HUES6 (cell line): Measurements from ENCODE around the gene MED13L.

ENCODE experiments used
- H3K27ac ChIP-seq: 2 replicates; pipeline ENCODE4 v1.7.0; 2013; ENCODE audit warnings: low read depth, mild to moderate bottlenecking, low read length, inconsistent platforms
- H3K27me3 ChIP-seq: 2 replicates; pipeline ENCODE4 v1.6.1; 2013; ENCODE audit warnings: low read length; ENCODE audit not compliant: control insufficient read depth, insufficient read depth
- H3K36me3 ChIP-seq: 2 replicates; pipeline ENCODE4 v1.6.1; 2013; ENCODE audit warnings: low read length; ENCODE audit not compliant: control insufficient read depth, insufficient read depth
- H3K4me1 ChIP-seq: 2 replicates; pipeline ENCODE4 v1.6.1; 2013; ENCODE audit warnings: low read length; ENCODE audit not compliant: control insufficient read depth, insufficient read depth
- H3K4me3 ChIP-seq: 2 replicates; pipeline ENCODE4 v1.5.1; 2013; ENCODE audit warnings: low read depth, low read length
- H3K9ac ChIP-seq: one replicate; pipeline ENCODE4 v1.6.1; 2013; ENCODE audit warnings: mild to moderate bottlenecking, low read length
- H3K9me3 ChIP-seq: 2 replicates; pipeline ENCODE4 v1.6.1; 2013; ENCODE audit warnings: low read depth, low read length; ENCODE audit not compliant: control insufficient read depth, insufficient read depth

The MED13L gene

GRCh38 chr12:116128779-116129178, 148.7 kb downstream of the MED13L start:
- H3K27me3 ChIP-seq, result no peaks in the 10 kb centered on the region
- H3K4me1 ChIP-seq, result peaks cover 59% of the 10 kb centered on the region
- no peaks in the 10 kb centered on the region for H3K36me3 ChIP-seq
- H3K27ac ChIP-seq, result no peak overlapping the region
- no peak overlapping the region for H3K9ac ChIP-seq
- H3K9me3 ChIP-seq, result no peaks in the 10 kb centered on the region
- H3K4me3 ChIP-seq, result no peak overlapping the region

GRCh38 chr12:116127859-116128258, 149.6 kb downstream of the MED13L start:
- no peaks in the 10 kb centered on the region for H3K36me3 ChIP-seq
- H3K9ac ChIP-seq, result no peak overlapping the region
- H3K4me1 ChIP-seq, result peaks cover 59% of the 10 kb centered on the region
- no peak overlapping the region for H3K4me3 ChIP-seq
- no peak overlapping the region for H3K27ac ChIP-seq
- no peaks in the 10 kb centered on the region for H3K9me3 ChIP-seq
- H3K27me3 ChIP-seq, result no peaks in the 10 kb centered on the region

GRCh38 chr12:116126610-116127009, 150.9 kb downstream of the MED13L start:
- Histone ChIP-seq H3K9ac (no peak overlapping the region), H3K27me3 (no peaks in the 10 kb centered on the region), H3K27ac (no peak overlapping the region), H3K4me3 (no peak overlapping the region), H3K9me3 (no peaks in the 10 kb centered on the region), H3K4me1 (peaks cover 61% of the 10 kb centered on the region), H3K36me3 (no peaks in the 10 kb centered on the region)

- Histone ChIP-seq H3K4me3 (no peak overlapping the region), H3K27me3 (no peaks in the 10 kb centered on the region), H3K9me3 (no peaks in the 10 kb centered on the region), H3K27ac (no peak overlapping the region), H3K36me3 (no peaks in the 10 kb centered on the region), H3K4me1 (peaks cover 62% of the 10 kb centered on the region), H3K9ac (no peak overlapping the region)
These were observed 151.4 kb downstream of the MED13L start for GRCh38 chr12:116125956-116126566.

GRCh38 chr12:116125084-116125483, 152.4 kb downstream of the MED13L start:
- Histone ChIP-seq H3K4me3 (no peak overlapping the region), H3K9me3 (no peaks in the 10 kb centered on the region), H3K27ac (no peak overlapping the region), H3K4me1 (peaks cover 63% of the 10 kb centered on the region), H3K9ac (no peak overlapping the region), H3K27me3 (no peaks in the 10 kb centered on the region), H3K36me3 (no peaks in the 10 kb centered on the region)

GRCh38 chr12:116123451-116124258, 153.8 kb downstream of the MED13L start:
- Histone ChIP-seq H3K27me3 (no peaks in the 10 kb centered on the region), H3K9me3 (no peaks in the 10 kb centered on the region), H3K27ac (no peak overlapping the region), H3K36me3 (no peaks in the 10 kb centered on the region), H3K4me1 (peaks cover 65% of the 10 kb centered on the region), H3K4me3 (peak overlapping the region; percentile 24; the same call in 1 of the 2 replicates), H3K9ac (no peak overlapping the region)

GRCh38 chr12:116122628-116123027, 154.9 kb downstream of the MED13L start:
- Histone ChIP-seq H3K27ac (no peak overlapping the region), H3K9me3 (no peaks in the 10 kb centered on the region), H3K4me1 (peaks cover 56% of the 10 kb centered on the region), H3K36me3 (no peaks in the 10 kb centered on the region), H3K27me3 (no peaks in the 10 kb centered on the region), H3K4me3 (no peak overlapping the region), H3K9ac (no peak overlapping the region)

GRCh38 chr12:116121453-116121871, 156.0 kb downstream of the MED13L start:
- Histone ChIP-seq H3K4me3 (no peak overlapping the region), H3K27ac (no peak overlapping the region), H3K9me3 (no peaks in the 10 kb centered on the region), H3K4me1 (peaks cover 51% of the 10 kb centered on the region), H3K27me3 (no peaks in the 10 kb centered on the region), H3K36me3 (no peaks in the 10 kb centered on the region), H3K9ac (no peak overlapping the region)

GRCh38 chr12:116116650-116117424, 160.7 kb downstream of the MED13L start:
- Histone ChIP-seq H3K27me3 (no peaks in the 10 kb centered on the region), H3K9me3 (no peaks in the 10 kb centered on the region), H3K9ac (no peak overlapping the region), H3K4me3 (no peak overlapping the region), H3K36me3 (no peaks in the 10 kb centered on the region), H3K4me1 (peaks cover 57% of the 10 kb centered on the region), H3K27ac (no peak overlapping the region)

GRCh38 chr12:116113398-116114130, 163.9 kb downstream of the MED13L start:
- Histone ChIP-seq H3K27me3 (no peaks in the 10 kb centered on the region), H3K4me1 (peaks cover 39% of the 10 kb centered on the region), H3K9ac (no peak overlapping the region), H3K36me3 (no peaks in the 10 kb centered on the region), H3K27ac (no peak overlapping the region), H3K9me3 (no peaks in the 10 kb centered on the region), H3K4me3 (no peak overlapping the region)
